HG02981 (cell line): ENCODE data around the gene MCM3AP.

ENCODE experiments used
- ATAC-seq: cut with Tn5 transposase; IDR thresholded peaks from one replicate; pipeline ENCODE4 v1.9.1; 2021; ENCODE audit warnings: mild to moderate bottlenecking, moderate library complexity; ENCODE audit not compliant: unreplicated experiment

Gene MCM3AP

GRCh38 chr21:46285206-46285661, at the start of gene MCM3AP:
Gene MCM3AP, minus strand, starts transcription at chr21:46285611. Its CDS starts 325 bp downstream, at chr21:46285286.
- no peak for ATAC-seq

- ATAC-seq: no peak
Observed at GRCh38 chr21:46334351-46335140, 49.1 kb upstream of the MCM3AP start.

GRCh38 chr21:46329796-46330195, 44.4 kb upstream of the MCM3AP start:
- ATAC-seq: no peak

- no peak for ATAC-seq
Observed at GRCh38 chr21:46328151-46328550, 42.7 kb upstream of the MCM3AP start.

GRCh38 chr21:46327711-46328110, 42.3 kb upstream of the MCM3AP start:
- no peak for ATAC-seq

GRCh38 chr21:46326110-46326703, 40.8 kb upstream of the MCM3AP start:
- no peak for ATAC-seq

GRCh38 chr21:46325073-46325912, 39.9 kb upstream of the MCM3AP start:
- ATAC-seq: no peak

GRCh38 chr21:46324390-46325072, 39.1 kb upstream of the MCM3AP start:
- ATAC-seq: peak; percentile 47

GRCh38 chr21:46323710-46324389, 38.4 kb upstream of the MCM3AP start, which contains the start of the genes C21orf58 and PCNT:
Gene C21orf58, minus strand, starts transcription at chr21:46323870. Its CDS starts 1,132 bp downstream, at chr21:46322738.
Gene PCNT, plus strand, starts transcription at chr21:46324156. Its CDS starts 73 bp downstream, at chr21:46324229.
- peak; percentile 75 for ATAC-seq

- ATAC-seq: no peak
Observed at GRCh38 chr21:46323227-46323709, 37.9 kb upstream of the MCM3AP start.

- no peak for ATAC-seq
Observed at GRCh38 chr21:46322351-46323226, 37.2 kb upstream of the MCM3AP start.

GRCh38 chr21:46320331-46320801, 35.0 kb upstream of the MCM3AP start:
- ATAC-seq: no peak

GRCh38 chr21:46319186-46319585, 33.8 kb upstream of the MCM3AP start:
- ATAC-seq: no peak

GRCh38 chr21:46318464-46318845, 33.0 kb upstream of the MCM3AP start:
- no peak for ATAC-seq

- ATAC-seq: no peak
Observed at GRCh38 chr21:46317710-46318463, 32.5 kb upstream of the MCM3AP start.

- ATAC-seq: no peak
Observed at GRCh38 chr21:46316708-46317324, 31.4 kb upstream of the MCM3AP start.

GRCh38 chr21:46314441-46315020, 29.1 kb upstream of the MCM3AP start:
- ATAC-seq: no peak
